ENCODE measurements around the gene MCM6.
A peak's percentile ranks its signal among the peaks of the same experiment; 100 is the strongest.
"Not testable (repeated sequence)": the region's sequence is repeated elsewhere in the genome, so short reads cannot be mapped to it uniquely, and the experiment has no call there.

Gene MCM6

DNA sequence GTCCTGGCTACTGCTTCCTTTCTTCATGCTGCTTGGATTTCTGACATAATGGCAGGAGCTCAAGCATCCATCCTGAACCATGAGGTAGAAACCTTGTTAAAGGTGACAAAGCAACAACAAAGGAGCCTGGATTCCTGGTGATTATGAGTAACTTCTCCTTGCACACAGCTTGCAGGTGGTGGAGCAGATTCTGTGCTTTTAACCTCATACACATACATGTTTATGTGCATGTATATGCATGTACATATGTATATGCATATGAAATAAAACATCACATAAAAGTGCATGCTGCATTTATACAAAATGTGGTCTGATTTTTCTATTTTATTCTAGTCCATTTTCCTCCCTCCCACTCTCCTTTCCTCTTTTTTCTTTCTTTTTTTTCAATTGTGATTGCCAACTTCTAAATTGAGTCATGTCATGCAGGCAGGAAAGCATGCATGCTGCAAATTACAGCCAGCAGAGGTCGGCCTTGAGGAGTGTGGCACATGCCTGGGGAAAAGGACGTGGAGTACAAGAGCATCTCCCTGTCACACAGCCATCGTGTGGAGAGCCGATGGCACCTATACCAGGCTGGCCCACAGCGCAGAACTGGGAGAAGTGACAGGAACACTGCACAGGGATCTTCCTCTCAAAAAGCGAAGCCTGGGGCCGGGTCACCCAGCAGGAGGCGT is 57.2 kb downstream of the MCM6 start:
- no peak for DNase-seq

DNA sequence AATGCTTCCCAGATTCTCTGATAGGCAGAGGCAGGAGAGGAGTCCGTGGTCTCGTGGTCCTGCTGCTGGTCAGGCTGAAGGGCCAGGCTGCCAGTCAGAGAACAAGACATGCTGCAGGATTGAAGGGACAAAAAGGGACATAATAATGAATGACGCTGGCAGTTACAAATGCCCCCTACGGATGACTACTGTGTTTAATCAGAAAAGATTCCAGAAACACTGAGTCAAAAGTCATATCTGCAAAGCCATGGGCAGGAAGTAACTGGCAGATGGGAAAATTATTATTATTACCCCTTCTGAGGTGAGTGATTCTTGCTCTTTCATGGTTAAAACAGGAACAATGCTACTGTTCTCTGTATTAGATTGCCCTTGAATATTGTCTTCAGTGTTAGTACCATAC is 58.3 kb downstream of the MCM6 start:
- DNase-seq = no peak

DNA sequence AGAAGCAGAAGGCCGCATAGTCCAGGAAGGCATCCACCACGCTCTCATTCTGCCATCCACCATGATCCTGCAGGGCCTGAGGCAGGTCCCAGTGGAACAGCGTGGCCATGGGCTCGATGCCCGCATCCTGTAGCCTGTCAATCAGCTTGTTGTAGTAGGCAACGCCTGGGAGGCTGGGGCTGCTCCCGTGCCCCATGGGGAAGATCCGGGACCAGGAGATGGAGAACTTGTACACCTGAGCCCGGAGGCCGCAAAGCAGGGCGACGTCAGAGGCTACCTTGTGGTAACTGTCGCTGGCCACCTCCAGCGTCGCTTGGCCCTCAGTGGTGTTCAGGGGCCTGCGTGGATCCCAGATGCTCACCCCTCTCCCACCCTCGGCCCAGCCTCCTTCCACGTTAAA is 58.8 kb downstream of the MCM6 start:
- no peak for DNase-seq

DNA sequence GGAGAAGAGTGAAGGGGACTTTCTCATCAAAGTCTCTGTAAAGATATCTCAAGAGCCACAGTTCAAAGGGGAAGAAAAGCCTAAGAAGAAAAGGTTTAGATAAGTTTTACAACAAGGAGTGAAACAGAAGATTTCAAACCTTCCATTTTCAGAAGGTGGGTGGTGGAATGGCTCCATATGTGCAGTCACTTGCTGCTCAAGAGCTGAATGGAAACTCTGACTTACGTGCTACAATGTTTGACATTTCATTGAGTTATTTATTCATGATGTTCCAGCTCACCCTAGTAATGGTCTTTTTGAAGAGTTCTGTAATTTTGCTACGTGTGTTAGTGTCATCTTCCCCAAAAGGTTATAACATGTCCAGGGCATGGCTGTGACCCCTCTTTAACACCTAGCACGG is 61.0 kb downstream of the MCM6 start:
- DNase-seq = no peak

DNA sequence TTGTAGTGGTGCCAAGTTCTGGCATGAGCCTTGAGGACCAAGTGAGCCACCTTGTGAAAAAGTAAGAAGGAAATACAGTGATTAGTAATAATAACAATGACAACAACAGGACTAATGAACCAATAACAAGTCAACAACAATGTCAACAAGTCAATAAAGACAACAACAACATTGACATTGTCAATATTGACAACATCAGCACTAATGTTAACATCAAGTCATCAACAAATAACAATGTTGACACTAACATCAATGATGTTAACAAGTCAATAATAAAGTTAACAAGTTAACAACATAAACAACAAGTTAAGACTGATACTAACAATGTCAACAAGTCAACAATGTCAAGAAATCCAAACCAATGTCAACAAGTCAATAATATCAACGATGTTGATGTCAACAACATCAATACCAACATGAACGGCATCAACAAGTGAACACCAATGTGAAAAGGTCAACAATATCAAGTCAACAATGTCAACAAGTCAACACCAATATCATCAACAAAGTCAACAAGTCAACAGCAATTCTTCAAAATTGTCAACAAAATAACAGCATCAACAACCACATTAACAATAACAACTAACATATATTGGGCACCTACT is 63.2 kb downstream of the MCM6 start:
- no peak for DNase-seq

DNA sequence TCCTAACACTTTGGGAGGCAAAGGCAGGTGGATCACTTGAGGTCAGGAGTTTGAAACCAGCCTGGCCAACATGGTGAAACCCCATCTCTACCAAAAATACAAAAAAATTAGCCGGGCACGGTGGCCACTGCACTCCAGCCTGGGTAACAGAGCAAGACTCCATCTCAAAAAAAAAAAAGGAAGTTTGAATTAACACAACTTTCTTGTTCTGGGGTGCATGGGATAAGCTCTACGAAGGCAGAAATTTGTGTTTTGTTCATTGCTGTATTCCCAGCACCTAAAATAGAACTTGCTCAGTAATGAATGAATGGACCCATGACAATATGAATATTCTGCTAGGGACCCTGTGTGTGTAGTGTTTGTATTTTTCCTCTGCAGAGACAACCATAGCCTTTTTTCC is 68.4 kb downstream of the MCM6 start:
- not testable (repeated sequence) for DNase-seq

DNA sequence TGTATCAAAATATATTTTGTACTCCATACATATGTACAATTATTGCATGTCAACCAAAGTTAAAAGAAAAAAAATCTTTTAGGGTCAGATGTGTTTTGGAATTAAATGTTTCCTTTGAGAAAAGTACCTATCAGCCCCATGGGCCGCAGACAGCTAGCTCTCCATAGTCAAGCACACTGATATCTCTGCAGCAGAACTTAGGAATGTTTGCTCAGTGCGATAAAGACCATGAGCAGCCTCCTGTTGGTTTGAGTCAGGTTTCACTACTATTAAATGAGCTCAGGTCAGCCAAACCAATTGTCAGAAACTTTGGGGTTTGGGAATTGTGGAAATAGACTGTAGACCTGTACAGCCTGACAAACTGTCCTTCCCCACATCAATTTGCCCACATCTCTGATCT is 73.0 kb downstream of the MCM6 start:
- no peak for DNase-seq

DNA sequence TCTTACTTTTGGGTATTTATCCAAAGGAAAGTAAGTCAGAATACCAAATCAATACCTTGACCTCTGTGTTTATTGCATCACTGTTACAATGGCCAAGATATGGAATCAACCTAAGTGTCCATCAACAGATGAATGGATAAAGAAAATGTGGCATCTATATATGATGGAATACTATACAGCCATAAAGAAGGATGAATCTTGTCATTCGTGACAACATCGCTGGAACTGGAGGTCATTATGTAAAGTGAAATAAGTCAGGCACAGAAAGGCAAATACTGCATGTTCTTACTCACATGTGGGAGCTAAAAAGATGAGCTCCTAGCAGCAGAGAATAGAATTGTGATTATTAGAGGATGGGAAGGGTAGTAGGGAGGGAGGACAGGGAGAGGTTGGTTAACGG is 73.9 kb downstream of the MCM6 start:
- no peak for DNase-seq

DNA sequence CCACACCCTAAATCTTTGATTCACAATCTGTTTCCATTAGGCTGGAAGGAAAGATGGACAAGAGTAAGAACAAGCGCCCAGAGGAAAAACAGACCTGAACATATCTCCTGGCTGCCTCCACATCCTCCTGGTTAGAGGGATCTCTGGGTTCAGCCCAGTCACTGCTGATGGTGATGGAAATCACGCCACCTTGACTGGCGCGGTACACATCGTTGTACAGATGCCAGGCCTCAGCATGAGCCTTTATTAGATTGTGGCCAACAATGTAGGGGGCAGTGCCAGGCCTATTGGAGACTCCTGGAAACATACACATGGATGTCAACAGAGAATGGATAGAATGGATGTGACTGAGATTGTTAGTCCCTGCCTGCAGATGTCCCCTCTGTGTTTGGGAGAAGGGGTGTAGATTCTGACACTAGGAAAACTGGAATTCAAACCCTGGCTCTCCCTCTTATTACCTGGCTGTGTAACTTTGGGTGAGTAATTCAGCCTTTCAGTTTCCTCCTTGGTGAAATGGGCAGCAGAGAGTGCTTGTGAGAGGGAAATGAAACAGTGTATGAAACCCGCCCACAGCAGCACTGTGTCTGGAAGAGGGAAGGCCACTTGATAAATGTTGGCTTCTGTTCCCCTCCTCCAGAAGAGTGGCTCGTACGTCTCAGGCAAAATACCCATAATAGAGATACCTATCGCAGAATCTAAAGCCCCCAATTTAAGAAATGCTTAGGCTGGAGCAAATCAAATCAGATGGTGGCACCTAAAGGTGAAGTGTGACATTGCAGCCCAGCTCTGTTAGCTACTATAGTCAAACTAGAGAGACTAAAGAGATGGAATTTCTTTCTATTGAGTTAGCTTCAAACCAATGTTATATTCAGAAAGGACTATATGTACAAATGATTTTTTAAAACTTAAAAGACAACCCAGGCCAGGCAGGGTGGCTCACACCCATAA is 75.5 kb downstream of the MCM6 start:
- no peak for DNase-seq

DNA sequence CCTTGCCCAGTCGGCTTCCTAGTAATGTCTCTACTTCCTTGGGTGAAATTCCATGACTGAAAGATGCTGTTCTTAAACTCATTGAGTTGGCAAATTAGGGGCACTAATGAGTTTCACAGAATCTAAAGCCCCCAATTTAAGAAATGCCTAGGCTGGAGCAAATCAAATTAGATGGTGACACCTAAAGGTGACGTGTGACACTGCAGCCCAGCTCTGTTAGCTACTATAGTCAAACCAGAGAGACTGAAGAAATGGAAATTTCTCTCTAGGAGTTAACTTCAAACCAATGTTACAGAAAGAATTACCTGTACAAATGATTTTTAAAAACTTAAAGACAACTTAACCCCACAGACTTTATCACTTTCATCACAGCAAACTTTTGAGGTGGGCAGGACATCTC is 76.5 kb downstream of the MCM6 start:
- no peak for DNase-seq

DNA sequence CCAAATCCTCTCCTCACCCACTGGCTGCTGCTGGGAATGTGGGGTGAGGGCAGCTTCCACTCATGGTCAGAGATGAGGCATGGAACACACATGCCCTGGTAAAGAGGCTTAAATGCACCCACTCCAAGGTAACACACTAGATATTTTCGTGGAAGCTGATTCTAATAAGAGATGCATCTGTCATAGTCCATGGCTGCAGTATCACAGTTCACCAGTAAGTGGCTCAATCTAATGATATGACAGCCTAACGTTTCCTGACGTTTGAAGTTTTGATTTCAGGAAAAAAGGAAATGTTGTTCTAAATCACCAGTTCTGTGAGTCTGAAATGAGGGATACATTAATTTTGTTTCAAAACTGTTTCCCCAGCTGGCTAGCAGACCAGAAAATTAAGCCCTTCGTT is 77.5 kb downstream of the MCM6 start:
- DNase-seq = no peak

DNA sequence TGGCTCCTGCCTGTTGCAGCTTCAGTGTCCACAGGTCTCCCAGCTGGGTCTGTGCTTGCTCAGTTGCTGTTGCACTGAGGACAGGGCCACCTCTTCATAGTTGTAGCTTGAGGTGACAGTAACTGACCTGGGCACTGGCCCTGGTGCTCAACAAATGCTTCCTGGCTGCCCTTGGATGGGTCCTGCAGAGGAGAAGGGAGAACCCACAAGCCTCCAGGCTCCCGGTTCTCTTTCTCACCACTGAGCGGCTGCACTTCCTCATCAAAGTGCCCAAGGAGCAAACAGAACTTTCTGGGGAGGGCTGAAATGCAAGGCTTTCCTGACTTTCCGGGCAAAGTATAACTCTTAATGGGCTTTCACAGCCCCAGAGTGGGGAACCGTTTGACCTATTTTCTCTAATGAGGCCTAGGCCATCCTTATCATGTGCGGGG is 78.0 kb downstream of the MCM6 start:
- DNase-seq = no peak

DNA sequence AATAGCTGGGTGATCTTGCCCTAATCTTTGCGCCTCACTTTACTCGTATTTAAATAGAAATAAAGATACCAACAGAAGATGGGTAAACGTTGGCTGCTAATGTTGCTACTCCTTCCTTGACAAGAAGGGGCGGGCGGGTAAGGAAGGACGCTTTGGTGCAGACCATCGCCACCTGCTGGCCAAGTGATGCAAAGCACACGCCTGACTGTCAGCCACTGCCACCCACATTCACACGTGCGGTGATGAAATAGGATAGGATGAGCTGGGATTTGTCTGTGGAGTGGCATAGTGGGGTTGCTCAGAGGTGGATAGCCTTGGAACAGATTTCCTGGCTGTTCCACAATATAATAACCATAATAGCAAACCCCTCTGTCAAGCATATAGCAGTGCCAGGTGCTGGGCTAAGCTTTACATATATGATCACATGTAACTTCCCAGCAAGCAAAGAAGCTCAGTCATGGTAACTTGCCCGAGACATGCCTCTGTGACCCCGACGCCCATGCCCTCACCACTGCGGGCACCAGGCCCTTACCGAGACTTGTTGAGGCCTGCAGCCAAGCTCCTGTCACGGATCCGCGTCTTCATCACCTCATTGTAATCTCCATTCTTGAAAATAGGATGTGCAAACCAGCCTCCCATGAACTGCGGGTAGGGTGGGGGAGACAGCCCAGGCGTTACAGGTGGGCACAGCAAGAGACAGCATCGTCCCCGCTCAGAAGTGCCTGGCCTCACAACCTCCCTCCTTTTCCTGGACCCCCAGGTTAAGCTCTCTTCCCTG is 78.6 kb downstream of the MCM6 start:
- peak; percentile 42 for DNase-seq

DNA sequence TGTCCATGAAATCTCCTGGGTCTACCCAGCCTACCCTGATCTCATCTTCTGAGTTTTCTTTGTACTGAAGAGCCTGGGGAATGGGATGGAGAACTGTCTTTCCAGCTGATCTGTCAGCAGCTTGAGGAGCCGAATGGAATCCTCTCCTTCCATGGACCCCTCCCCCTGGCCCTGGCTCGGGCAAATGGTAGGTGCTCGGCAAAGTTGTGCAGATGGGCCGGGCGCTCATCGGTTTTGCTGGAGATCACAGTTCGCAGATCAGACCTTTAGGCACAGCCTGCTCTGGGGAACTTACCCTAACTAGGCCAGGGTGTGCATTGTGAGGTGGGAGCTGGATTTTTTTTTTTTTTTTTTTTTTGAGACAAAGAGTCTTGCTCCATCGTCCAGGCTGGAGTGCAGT is 79.6 kb downstream of the MCM6 start:
- DNase-seq = no peak

DNA sequence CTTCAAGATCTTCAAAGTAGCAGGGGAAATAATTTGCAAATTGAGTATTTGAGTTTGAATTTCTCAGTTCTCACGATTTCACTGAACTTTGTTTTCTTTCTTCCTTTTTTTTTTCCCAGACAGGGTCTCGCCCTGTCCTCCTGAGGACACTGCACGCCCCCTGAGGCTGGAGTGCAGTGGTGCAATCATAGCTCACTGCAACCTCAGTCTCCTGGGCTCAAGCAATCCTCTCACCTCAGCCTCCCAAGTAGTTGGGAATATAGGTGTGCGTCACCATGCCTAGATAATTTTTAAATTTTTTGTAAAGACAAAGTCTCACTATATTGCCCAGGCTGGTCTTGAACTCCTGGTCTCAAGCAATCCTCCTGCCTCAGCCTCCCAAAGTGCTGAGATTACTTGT is 80.6 kb downstream of the MCM6 start:
- DNase-seq = not testable (repeated sequence)

DNA sequence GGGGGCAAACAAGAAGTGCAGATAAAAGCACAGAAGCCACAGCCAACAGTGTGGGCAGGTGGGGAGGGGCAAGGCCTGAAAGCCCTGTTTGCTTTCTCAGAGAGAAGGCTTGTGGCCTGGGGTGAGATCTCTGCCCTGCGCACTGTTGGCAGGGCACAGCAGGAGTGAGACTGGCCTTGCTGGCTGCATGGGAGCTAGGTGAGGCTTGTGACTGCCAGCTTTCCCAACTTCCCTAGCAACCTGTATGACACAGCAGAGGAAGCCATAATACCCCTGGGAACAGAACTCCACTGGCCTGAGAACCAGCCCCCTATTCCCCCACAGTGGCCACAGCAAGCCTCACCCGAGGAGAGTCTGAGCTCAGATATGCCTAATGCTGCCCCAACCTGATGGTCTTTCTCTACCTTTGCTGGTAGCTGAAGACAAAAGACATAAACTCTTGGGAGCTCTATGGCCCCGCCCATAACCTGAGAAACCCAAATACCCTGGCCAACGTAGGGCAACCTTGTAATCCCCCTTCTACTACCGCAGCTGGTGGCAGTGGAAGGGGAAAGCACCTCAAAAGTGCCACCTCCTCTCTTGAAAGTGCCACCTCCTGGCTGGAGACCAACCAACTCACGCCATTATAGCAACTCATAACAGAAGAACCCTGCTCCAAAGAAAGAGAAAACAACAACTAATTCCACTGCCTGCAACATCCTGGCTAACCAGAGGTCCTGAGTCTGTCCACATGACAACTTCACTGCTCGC is 83.7 kb downstream of the MCM6 start:
- DNase-seq = no peak

DNA sequence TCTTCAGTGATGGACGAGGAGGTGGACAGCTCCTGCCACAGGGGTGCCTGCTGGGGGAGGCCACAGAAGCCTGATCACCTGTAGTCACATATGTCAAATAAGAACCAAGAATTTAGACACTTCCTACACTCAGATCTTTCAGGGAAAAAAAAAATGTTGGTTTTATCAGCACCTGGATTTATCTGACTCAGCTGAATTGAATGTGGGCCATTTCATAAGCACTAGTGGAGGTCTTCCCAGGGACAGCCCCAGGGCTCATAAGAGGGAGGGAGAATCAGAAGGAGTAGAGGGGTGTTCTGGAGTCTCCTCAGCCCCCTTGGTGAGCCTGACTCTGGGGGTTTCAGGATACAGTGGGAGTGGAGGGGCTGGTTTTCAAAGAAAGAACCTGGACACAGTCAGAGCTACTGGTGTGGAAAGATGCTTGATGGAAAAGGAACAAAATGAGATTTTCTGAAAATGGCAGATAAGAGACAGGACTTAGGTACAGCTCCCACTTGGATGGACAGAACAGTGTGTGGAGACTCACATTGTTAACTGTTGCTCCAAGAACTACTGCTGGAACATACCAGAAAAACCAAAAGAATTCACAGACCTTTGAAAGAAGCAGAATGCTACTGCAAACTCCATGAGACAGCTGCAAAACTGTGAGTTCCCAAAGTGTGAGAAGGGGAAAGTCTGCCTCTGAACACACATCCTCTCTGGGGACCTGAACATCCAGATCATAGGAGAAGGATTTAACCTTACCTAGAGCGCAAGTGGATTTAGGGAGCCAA is 84.6 kb downstream of the MCM6 start:
- no peak for DNase-seq

DNA sequence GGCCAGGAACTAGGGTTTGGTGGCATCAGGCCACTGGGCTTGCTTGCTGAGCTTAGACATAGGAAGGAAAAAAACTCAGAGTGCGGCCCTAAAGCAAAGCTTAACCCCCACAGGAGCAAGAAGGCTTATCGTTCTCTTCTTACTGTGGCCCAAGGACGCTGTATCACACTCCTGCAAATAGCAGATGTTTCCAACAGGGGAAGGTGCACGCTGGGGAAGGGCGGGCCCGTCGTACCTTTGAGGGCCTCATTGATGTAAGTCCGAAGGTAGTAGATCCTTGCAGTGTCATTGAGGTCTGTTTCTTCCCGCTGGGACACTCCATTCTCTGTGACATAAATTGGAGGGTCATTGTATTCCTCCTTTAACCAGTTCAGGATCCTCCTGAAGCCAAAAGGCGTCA is 85.8 kb downstream of the MCM6 start:
- no peak for DNase-seq

Data from NCI-H1092 treated with DMSO at 0.1 percent for 48 hours (cell line).